ENCODE measurements around the gene ADK.

DNA sequence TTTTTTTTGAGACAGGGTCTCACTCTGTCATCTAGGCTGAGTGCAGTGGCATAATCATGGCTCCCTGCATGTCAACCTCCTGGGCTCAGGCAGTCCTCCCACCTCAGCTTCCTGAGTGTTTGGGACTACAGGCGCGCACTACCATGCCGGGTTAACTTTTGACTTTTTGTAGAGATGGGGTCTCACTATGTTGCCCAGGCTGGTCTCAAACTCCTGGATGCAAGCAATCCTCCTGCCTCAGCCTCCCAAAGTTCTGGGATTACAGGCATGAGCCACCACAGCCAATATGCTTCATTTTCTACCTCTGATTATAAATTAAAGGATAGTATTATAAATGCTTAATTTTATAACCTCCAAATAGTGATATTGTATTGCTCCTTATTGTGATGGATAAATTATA lies 121.3 kb downstream of the ADK start:
- TF ChIP-seq POLR2AphosphoS5 (IDR thresholded peaks at IDR 0.05) (no peak), POLR2A (IDR thresholded peaks at IDR 0.05) (no peak)
- TF ChIP-seq, protein P1, sequence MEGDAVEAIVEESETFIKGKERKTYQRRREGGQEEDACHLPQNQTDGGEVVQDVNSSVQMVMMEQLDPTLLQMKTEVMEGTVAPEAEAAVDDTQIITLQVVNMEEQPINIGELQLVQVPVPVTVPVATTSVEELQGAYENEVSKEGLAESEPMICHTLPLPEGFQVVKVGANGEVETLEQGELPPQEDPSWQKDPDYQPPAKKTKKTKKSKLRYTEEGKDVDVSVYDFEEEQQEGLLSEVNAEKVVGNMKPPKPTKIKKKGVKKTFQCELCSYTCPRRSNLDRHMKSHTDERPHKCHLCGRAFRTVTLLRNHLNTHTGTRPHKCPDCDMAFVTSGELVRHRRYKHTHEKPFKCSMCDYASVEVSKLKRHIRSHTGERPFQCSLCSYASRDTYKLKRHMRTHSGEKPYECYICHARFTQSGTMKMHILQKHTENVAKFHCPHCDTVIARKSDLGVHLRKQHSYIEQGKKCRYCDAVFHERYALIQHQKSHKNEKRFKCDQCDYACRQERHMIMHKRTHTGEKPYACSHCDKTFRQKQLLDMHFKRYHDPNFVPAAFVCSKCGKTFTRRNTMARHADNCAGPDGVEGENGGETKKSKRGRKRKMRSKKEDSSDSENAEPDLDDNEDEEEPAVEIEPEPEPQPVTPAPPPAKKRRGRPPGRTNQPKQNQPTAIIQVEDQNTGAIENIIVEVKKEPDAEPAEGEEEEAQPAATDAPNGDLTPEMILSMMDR (IDR thresholded peaks at IDR 0.05 in 8 of 11, conservative IDR thresholded peaks at IDR 0.05 in 3 of 11): no peak
